Measurements from ENCODE around the gene THNSL1.
A peak's percentile ranks its signal among the peaks of the same experiment; 100 is the strongest.
"Not testable (repeated sequence)": the region's sequence is repeated elsewhere in the genome, so short reads cannot be mapped to it uniquely, and the experiment has no call there.

THNSL1 gene

GRCh38 chr10:25016376-25017153 is at the start of gene THNSL1:
TSS of gene THNSL1 (plus strand) at chr10:25016612. CDS start at chr10:25023224, 6,612 bp downstream.
- peak; percentile 99 for DNase-seq

- DNase-seq, result no peak
Observed at GRCh38 chr10:24966962-24967481, 49.4 kb upstream of the THNSL1 start.

- DNase-seq, result no peak
Observed at GRCh38 chr10:24968349-24968748, 48.1 kb upstream of the THNSL1 start.

GRCh38 chr10:24968951-24969350 is 47.5 kb upstream of the THNSL1 start:
- DNase-seq, result not testable (repeated sequence)

GRCh38 chr10:24969841-24970281 is 46.6 kb upstream of the THNSL1 start:
- no peak for DNase-seq

GRCh38 chr10:24971374-24971773 is 45.0 kb upstream of the THNSL1 start:
- no peak for DNase-seq

- no peak for DNase-seq
Observed at GRCh38 chr10:24973163-24973562, 43.2 kb upstream of the THNSL1 start.

GRCh38 chr10:24974976-24975375 is 41.4 kb upstream of the THNSL1 start:
- DNase-seq, result no peak

- no peak for DNase-seq
Observed at GRCh38 chr10:24979685-24980084, 36.7 kb upstream of the THNSL1 start.

- DNase-seq, result no peak
Observed at GRCh38 chr10:24981161-24981710, 35.2 kb upstream of the THNSL1 start.

GRCh38 chr10:24982319-24983112 is 33.9 kb upstream of the THNSL1 start:
- DNase-seq, result no peak

GRCh38 chr10:24983130-24983529 is 33.3 kb upstream of the THNSL1 start:
- no peak for DNase-seq

GRCh38 chr10:24983946-24984345 is 32.5 kb upstream of the THNSL1 start:
- DNase-seq, result no peak

GRCh38 chr10:24984906-24985305 is 31.5 kb upstream of the THNSL1 start:
- DNase-seq, result no peak

GRCh38 chr10:24988831-24989640 is 27.4 kb upstream of the THNSL1 start:
- DNase-seq, result no peak

GRCh38 chr10:24989867-24990266 is 26.5 kb upstream of the THNSL1 start:
- DNase-seq, result no peak

- DNase-seq, result no peak
Observed at GRCh38 chr10:24991298-24991697, 25.1 kb upstream of the THNSL1 start.

- DNase-seq, result no peak
Observed at GRCh38 chr10:24992512-24993133, 23.8 kb upstream of the THNSL1 start.

- no peak for DNase-seq
Observed at GRCh38 chr10:24993237-24993958, 23.0 kb upstream of the THNSL1 start.

GRCh38 chr10:24995072-24995471 is 21.3 kb upstream of the THNSL1 start:
- DNase-seq, result no peak

- DNase-seq, result no peak
Observed at GRCh38 chr10:24998044-24998443, 18.4 kb upstream of the THNSL1 start.
